ENCODE measurements around the gene UNC5C.

DNA sequence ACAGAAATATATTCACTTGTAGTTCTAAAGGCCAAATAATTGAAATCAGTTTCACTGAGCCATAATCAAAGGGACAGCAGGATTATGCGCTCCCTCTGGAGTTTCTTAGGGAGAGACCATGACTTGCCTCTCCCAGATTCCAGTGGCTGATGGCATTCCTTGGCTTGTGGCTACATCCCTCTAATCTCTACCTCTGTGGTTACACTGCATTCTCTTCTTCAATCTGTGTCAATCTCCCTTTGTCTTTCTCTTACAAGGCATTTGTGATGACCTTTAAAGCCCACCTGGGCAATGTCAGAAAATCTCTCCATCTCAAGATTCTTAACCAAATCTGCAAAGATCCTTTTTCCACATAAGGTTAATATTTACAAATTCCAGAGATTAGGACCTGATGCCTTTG lies 260.2 kb downstream of the UNC5C start:
- TF ChIP-seq, protein P1, sequence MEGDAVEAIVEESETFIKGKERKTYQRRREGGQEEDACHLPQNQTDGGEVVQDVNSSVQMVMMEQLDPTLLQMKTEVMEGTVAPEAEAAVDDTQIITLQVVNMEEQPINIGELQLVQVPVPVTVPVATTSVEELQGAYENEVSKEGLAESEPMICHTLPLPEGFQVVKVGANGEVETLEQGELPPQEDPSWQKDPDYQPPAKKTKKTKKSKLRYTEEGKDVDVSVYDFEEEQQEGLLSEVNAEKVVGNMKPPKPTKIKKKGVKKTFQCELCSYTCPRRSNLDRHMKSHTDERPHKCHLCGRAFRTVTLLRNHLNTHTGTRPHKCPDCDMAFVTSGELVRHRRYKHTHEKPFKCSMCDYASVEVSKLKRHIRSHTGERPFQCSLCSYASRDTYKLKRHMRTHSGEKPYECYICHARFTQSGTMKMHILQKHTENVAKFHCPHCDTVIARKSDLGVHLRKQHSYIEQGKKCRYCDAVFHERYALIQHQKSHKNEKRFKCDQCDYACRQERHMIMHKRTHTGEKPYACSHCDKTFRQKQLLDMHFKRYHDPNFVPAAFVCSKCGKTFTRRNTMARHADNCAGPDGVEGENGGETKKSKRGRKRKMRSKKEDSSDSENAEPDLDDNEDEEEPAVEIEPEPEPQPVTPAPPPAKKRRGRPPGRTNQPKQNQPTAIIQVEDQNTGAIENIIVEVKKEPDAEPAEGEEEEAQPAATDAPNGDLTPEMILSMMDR (IDR thresholded peaks at IDR 0.05), result no peak
- TF ChIP-seq EP300 (IDR thresholded peaks at IDR 0.05), result no peak
- TF ChIP-seq POLR2A (IDR thresholded peaks at IDR 0.05), result no peak

All from tibial nerve (tissue), 4 donors.